ENCODE results near the gene CFAP20. TPM values are rescaled to one million over a fixed set of nuclear protein-coding genes. Genes with fewer than 3 reads are reported as not detected.
A peak's percentile ranks its signal among the peaks of the same experiment; 100 is the strongest.

CFAP20 gene
- total RNA-seq, 6 donors from 2014 or later, result 12.6 to 43.3 (median 26.4) TPM

GRCh38 chr16:58125781-58126335 lies 3.3 kb downstream of the CFAP20 start:
- H3K9me3 ChIP-seq, result no peaks in the 10 kb centered on the region
- peak overlapping the region in 1 of 4 donors; percentile 2 for H3K27ac ChIP-seq
- H3K4me3 ChIP-seq, result no peak overlapping the region
- H3K36me3 ChIP-seq, result no peaks in the 10 kb centered on the region
- 59 to 64% methylated on average over 10 of the region's 10 CpGs for WGBS, 2 donors
- ATAC-seq (ENCODE audit: low FRiP score in 2 of 2) (no peak), DNase-seq (no peak)
- TF ChIP-seq EP300 (IDR thresholded peaks at IDR 0.05), result no peak
- TF ChIP-seq POLR2A (IDR thresholded peaks at IDR 0.05), result no peak
- no peak for TF ChIP-seq CTCF (IDR thresholded peaks at IDR 0.05)
- TF ChIP-seq POLR2AphosphoS5 (IDR thresholded peaks at IDR 0.05), result no peak
- H3K27me3 ChIP-seq, result no peaks in the 10 kb centered on the region
- peaks cover 49 to 77% (median 56%) of the 10 kb centered on the region in 4 donors for H3K4me1 ChIP-seq

GRCh38 chr16:58125041-58125440 lies 4.1 kb downstream of the CFAP20 start:
- ATAC-seq (ENCODE audit: low FRiP score in 2 of 2) (no peak), DNase-seq (no peak)
- Histone ChIP-seq H3K36me3 (no peaks in the 10 kb centered on the region), H3K27ac (no peak overlapping the region), H3K27me3 (no peaks in the 10 kb centered on the region), H3K4me1 (peaks cover 55 to 81% (median 64%) of the 10 kb centered on the region in 4 donors), H3K9me3 (no peaks in the 10 kb centered on the region), H3K4me3 (no peak overlapping the region)
- TF ChIP-seq POLR2A (IDR thresholded peaks at IDR 0.05) (no peak), EP300 (IDR thresholded peaks at IDR 0.05) (no peak), POLR2AphosphoS5 (IDR thresholded peaks at IDR 0.05) (no peak), CTCF (IDR thresholded peaks at IDR 0.05) (no peak)
- WGBS, 2 donors, result 77 to 80% methylated on average over 4 of the region's 4 CpGs

- H3K27ac ChIP-seq, result no peak overlapping the region
- no peaks in the 10 kb centered on the region for H3K27me3 ChIP-seq
- H3K9me3 ChIP-seq, result no peaks in the 10 kb centered on the region
- no peak overlapping the region for H3K4me3 ChIP-seq
- no peaks in the 10 kb centered on the region for H3K36me3 ChIP-seq
- WGBS, 2 donors, result 48 to 55% methylated on average over 1 of the region's 1 CpG
- DNase-seq (peak in 1 of 2 donors; percentile 34), ATAC-seq (ENCODE audit: low FRiP score in 2 of 2) (no peak)
- H3K4me1 ChIP-seq, result peaks cover 58 to 81% (median 66%) of the 10 kb centered on the region in 4 donors
- TF ChIP-seq POLR2A (IDR thresholded peaks at IDR 0.05), result no peak
- TF ChIP-seq EP300 (IDR thresholded peaks at IDR 0.05), result no peak
- TF ChIP-seq POLR2AphosphoS5 (IDR thresholded peaks at IDR 0.05), result no peak
- TF ChIP-seq CTCF (IDR thresholded peaks at IDR 0.05), result no peak
These were observed 4.6 kb downstream of the CFAP20 start for GRCh38 chr16:58124601-58124915.

- no peak for ATAC-seq (ENCODE audit: low FRiP score in 2 of 2)
- Histone ChIP-seq H3K4me1 (peaks cover 63 to 86% (median 71%) of the 10 kb centered on the region in 4 donors), H3K27me3 (no peaks in the 10 kb centered on the region), H3K9me3 (no peaks in the 10 kb centered on the region), H3K27ac (no peak overlapping the region), H3K4me3 (no peak overlapping the region), H3K36me3 (no peaks in the 10 kb centered on the region)
- DNase-seq, result no peak
- TF ChIP-seq POLR2A (IDR thresholded peaks at IDR 0.05) (no peak), POLR2AphosphoS5 (IDR thresholded peaks at IDR 0.05) (no peak), CTCF (IDR thresholded peaks at IDR 0.05) (no peak), EP300 (IDR thresholded peaks at IDR 0.05) (no peak)
- 45 to 50% methylated on average over 8 of the region's 8 CpGs for WGBS, 2 donors
These were observed 5.1 kb downstream of the CFAP20 start for GRCh38 chr16:58123896-58124600.
